H1 (cell line): ENCODE measurements around the gene NMNAT3.

ENCODE experiments used
- ASH2L ChIP-seq: fragments of 200-600, 300-600 bp; sonication (generic); IDR thresholded peaks from one replicate; pipeline ENCODE4 v1.7.1; 2017; ENCODE audit warnings: low read length
- CEBPB ChIP-seq: IDR thresholded peaks from 2 replicates; pipeline ENCODE4 v1.6.1; 2012; ENCODE audit warnings: low read depth, low read length
- GTF2F1 ChIP-seq: IDR thresholded peaks from 2 replicates; pipeline ENCODE4 v1.6.1; 2012; ENCODE audit warnings: low read depth, low read length, improper control_type of control experiment, borderline replicate concordance
- POLR2A ChIP-seq, 2 experiments: IDR thresholded peaks; 1 replicate in 1 of 2; 2 replicates in 1 of 2; pipeline ENCODE4 v1.6.1; 2011; ENCODE audit warnings: low read depth in 2 of 2, low read length in 2 of 2, mild to moderate bottlenecking in 2 of 2; ENCODE audit errors: control extremely low read depth in 1 of 2
- POLR2AphosphoS5 ChIP-seq: IDR thresholded peaks from 2 replicates; pipeline ENCODE4 v1.6.1; 2011; ENCODE audit warnings: low read depth, low read length
- RFX5 ChIP-seq: IDR thresholded peaks from 2 replicates; pipeline ENCODE4 v1.6.1; 2011; ENCODE audit warnings: low read depth, low read length, improper control_type of control experiment, borderline replicate concordance
- TF ChIP-seq, protein P1 (sequence below), 3 experiments: IDR thresholded peaks; 1 replicate in 2 of 3; 2 replicates in 1 of 3; pipeline versions ENCODE4 v1.5.1 to v1.6.1; 2011; ENCODE audit warnings: low read length in 3 of 3, mild to moderate bottlenecking in 3 of 3, inconsistent platforms in 2 of 3, low read depth in 1 of 3, moderate library complexity in 1 of 3; ENCODE audit not compliant: insufficient read depth in 1 of 3; ENCODE audit errors: control extremely low read depth in 1 of 3

DNA sequence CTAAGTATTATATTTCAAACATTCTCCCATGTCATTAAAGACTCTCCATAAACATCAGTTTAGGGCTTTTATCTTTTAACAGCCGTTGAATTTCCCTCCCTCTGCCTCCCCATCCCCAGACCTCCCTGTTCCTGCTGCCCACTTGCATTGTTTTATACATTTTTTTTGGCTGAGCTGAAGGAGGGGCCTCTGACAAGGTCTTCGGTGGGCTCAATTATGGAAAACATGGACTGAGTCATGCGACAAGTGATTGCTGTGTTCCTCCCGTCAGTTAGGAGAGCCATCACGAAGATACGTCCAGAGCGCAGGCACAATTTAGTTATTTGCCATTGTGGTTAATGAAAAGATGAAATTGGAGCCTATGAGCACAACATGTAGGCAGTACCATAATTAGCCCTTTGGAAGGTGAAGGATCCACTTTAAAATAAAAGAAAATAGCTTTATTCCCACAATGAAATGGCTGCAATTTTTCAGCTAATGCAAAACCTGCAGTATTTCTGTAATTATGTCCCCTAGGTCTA is 12.0 kb upstream of the NMNAT3 start:
- TF ChIP-seq RFX5 (no peak), POLR2AphosphoS5 (no peak), ASH2L (no peak), GTF2F1 (no peak), CEBPB (no peak), POLR2A (IDR thresholded peaks at IDR 0.05; ENCODE audit: control extremely low read depth in 1 of 2, low read depth in 2 of 2, low read length in 2 of 2) (no peak)
- TF ChIP-seq, protein P1, sequence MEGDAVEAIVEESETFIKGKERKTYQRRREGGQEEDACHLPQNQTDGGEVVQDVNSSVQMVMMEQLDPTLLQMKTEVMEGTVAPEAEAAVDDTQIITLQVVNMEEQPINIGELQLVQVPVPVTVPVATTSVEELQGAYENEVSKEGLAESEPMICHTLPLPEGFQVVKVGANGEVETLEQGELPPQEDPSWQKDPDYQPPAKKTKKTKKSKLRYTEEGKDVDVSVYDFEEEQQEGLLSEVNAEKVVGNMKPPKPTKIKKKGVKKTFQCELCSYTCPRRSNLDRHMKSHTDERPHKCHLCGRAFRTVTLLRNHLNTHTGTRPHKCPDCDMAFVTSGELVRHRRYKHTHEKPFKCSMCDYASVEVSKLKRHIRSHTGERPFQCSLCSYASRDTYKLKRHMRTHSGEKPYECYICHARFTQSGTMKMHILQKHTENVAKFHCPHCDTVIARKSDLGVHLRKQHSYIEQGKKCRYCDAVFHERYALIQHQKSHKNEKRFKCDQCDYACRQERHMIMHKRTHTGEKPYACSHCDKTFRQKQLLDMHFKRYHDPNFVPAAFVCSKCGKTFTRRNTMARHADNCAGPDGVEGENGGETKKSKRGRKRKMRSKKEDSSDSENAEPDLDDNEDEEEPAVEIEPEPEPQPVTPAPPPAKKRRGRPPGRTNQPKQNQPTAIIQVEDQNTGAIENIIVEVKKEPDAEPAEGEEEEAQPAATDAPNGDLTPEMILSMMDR (IDR thresholded peaks at IDR 0.05; ENCODE audit: control extremely low read depth in 1 of 3, insufficient read depth in 1 of 3, low read depth in 1 of 3, low read length in 3 of 3): no peak
